ENCODE measurements around the gene NTM.

GRCh38 chr11:132335311-132335710 lies 964.9 kb downstream of the NTM start:
- TF ChIP-seq CTCF (IDR thresholded peaks at IDR 0.05; ENCODE audit: poor library complexity, severe bottlenecking), result no peak
- no peak for TF ChIP-seq POLR2AphosphoS5 (IDR thresholded peaks at IDR 0.05)
- TF ChIP-seq EZH2 (IDR thresholded peaks at IDR 0.05; ENCODE audit: borderline replicate concordance, insufficient read depth, low read length, poor library complexity, severe bottlenecking), result no peak
- no peak for TF ChIP-seq EP300 (conservative IDR thresholded peaks at IDR 0.05; ENCODE audit: poor library complexity, severe bottlenecking)
- no peak for TF ChIP-seq MXI1 (conservative IDR thresholded peaks at IDR 0.05; ENCODE audit: poor library complexity, severe bottlenecking)
- TF ChIP-seq REST (IDR thresholded peaks at IDR 0.05; ENCODE audit: borderline replicate concordance), result no peak

All from neural cell (in vitro differentiated cells).